CD14-positive monocyte (primary cell): Measurements from ENCODE around the gene SLC37A3. TPM values are rescaled to one million over a fixed set of nuclear protein-coding genes. Genes with fewer than 3 reads are reported as not detected.

ENCODE experiments used
- DNase-seq, 3 donors: peaks; one replicate each; pipeline ENCODE4 v3.0.0-alpha.2; 2011 to 2022
- H2AFZ ChIP-seq: 2 replicates; pipeline ENCODE4 v1.6.0; 2012; ENCODE audit warnings: mild to moderate bottlenecking, low read depth, low read length, inconsistent platforms; ENCODE audit not compliant: insufficient read depth, poor library complexity, severe bottlenecking
- H3K27ac ChIP-seq, 2 donors: 1 replicate in 1 of 2; 2 replicates in 1 of 2; pipeline ENCODE4 v1.5.1; 2012 to 2013; ENCODE audit warnings: low read length in 2 of 2, control low read depth in 1 of 2, inconsistent platforms in 1 of 2, low read depth in 1 of 2, mild to moderate bottlenecking in 1 of 2
- H3K27me3 ChIP-seq, 2 donors: one replicate each; pipeline versions ENCODE4 v1.6.0 to v1.6.1; 2011 to 2013; ENCODE audit warnings: low read length in 2 of 2; ENCODE audit not compliant: control insufficient read depth in 2 of 2, insufficient read depth in 2 of 2
- H3K36me3 ChIP-seq, 2 donors: replicated peaks in 1 of 2; 1 replicate in 1 of 2; 2 replicates in 1 of 2; pipeline versions ENCODE4 v1.5.1 to v1.6.1; 2012 to 2013; ENCODE audit warnings: low read length in 2 of 2, control low read depth in 1 of 2, inconsistent platforms in 1 of 2, mild to moderate bottlenecking in 1 of 2; ENCODE audit not compliant: insufficient read depth in 2 of 2, control insufficient read depth in 1 of 2
- H3K4me1 ChIP-seq, 2 donors: 1 replicate in 1 of 2; 2 replicates in 1 of 2; pipeline versions ENCODE4 v1.5.1 to v1.6.1; 2012 to 2013; ENCODE audit warnings: low read length in 2 of 2, control low read depth in 1 of 2, inconsistent platforms in 1 of 2, mild to moderate bottlenecking in 1 of 2, moderate library complexity in 1 of 2; ENCODE audit not compliant: insufficient read depth in 2 of 2, control insufficient read depth in 1 of 2
- H3K4me2 ChIP-seq: replicated peaks from 2 replicates; pipeline ENCODE3; 2012; ENCODE audit warnings: low read length, moderate library complexity, mild to moderate bottlenecking; ENCODE audit not compliant: poor library complexity, severe bottlenecking; ENCODE audit errors: extremely low read depth
- H3K4me3 ChIP-seq, 3 experiments: fragments of 200-600 bp in 1 of 3; sonication (generic) in 1 of 3; replicated peaks in 1 of 3; 1 replicate in 2 of 3; 2 replicates in 1 of 3; pipeline ENCODE4 v1.5.1; 2011 to 2013; ENCODE audit warnings: low read length in 3 of 3, mild to moderate bottlenecking in 3 of 3, control low read depth in 2 of 3, low read depth in 2 of 3, inconsistent platforms in 1 of 3, moderate library complexity in 1 of 3
- H3K79me2 ChIP-seq: 2 replicates; pipeline ENCODE4 v1.6.0; 2012; ENCODE audit warnings: mild to moderate bottlenecking, control low read depth, inconsistent platforms, low read length, moderate library complexity; ENCODE audit not compliant: insufficient read depth
- H3K9ac ChIP-seq: 2 replicates; pipeline ENCODE4 v1.6.0; 2017; ENCODE audit warnings: low read length, mild to moderate bottlenecking; ENCODE audit not compliant: insufficient read depth, poor library complexity, severe bottlenecking
- H3K9me3 ChIP-seq, 2 donors: replicated peaks in 1 of 2; 1 replicate in 1 of 2; 2 replicates in 1 of 2; pipeline versions ENCODE4 v1.5.1 to v1.6.1; 2012 to 2013; ENCODE audit warnings: low read length in 2 of 2, control low read depth in 1 of 2; ENCODE audit not compliant: control insufficient read depth in 1 of 2, insufficient read depth in 1 of 2
- H4K20me1 ChIP-seq: 2 replicates; pipeline ENCODE4 v1.6.0; 2012; ENCODE audit warnings: mild to moderate bottlenecking, low read length, control low read depth, moderate library complexity; ENCODE audit not compliant: insufficient read depth
- H3K27ac Mint-ChIP-seq, 7 donors: one replicate each; pipeline ENCODE4 v1.8.0; 2020; ENCODE audit warnings: mild to moderate bottlenecking in 7 of 7, mixed read lengths in 7 of 7, moderate library complexity in 6 of 7, inconsistent platforms in 2 of 7
- H3K27me3 Mint-ChIP-seq, 3 donors: one replicate each; pipeline ENCODE4 v1.8.0; 2021 to 2022; ENCODE audit warnings: low read depth in 3 of 3, mild to moderate bottlenecking in 3 of 3, mixed read lengths in 3 of 3, moderate library complexity in 3 of 3, inconsistent platforms in 1 of 3
- H3K36me3 Mint-ChIP-seq, 2 donors: one replicate each; pipeline ENCODE4 v1.8.0; 2020; ENCODE audit warnings: mixed read lengths in 2 of 2, inconsistent platforms in 1 of 2, mild to moderate bottlenecking in 1 of 2
- H3K4me1 Mint-ChIP-seq: one replicate; pipeline ENCODE4 v1.8.0; 2020; ENCODE audit warnings: mild to moderate bottlenecking, mixed read lengths
- H3K4me3 Mint-ChIP-seq, 2 donors: one replicate each; pipeline ENCODE4 v1.8.0; 2020; ENCODE audit warnings: mild to moderate bottlenecking in 2 of 2, mixed read lengths in 2 of 2, moderate library complexity in 1 of 2
- H3K9me3 Mint-ChIP-seq, 7 donors: one replicate each; pipeline ENCODE4 v1.8.0; 2020 to 2022; ENCODE audit warnings: mixed read lengths in 7 of 7, mild to moderate bottlenecking in 6 of 7, moderate library complexity in 6 of 7, inconsistent platforms in 2 of 7
- WGBS: methylation state at CpG from one replicate; pipeline ENCODE4 v1.1.5; 2013; ENCODE audit warnings: missing lambda C conversion rate; ENCODE audit not compliant: insufficient coverage; 5-methylcytosine and 5-hydroxymethylcytosine counted together
- intact Hi-C, 2 donors: fragments of 100-400 bp; cut with micrococcal nuclease; formaldehyde crosslinking; loops; one replicate each; pipeline versions ENCODE4 v1.15.0 to v1.15.1; 2023
- polyA plus RNA-seq, 3 donors: library from polyadenylated mRNA; depleted of rRNA in 1 of 3; unstranded in 2 of 3; stranded (reverse) in 1 of 3; fragments of 300-500 nt in 2 of 3; fragments of >200 nt in 1 of 3; fragmentation: Illumina TruSeq in 2 of 3; gene quantifications; 1 replicate in 2 of 3; 2 replicates in 1 of 3; pipeline ENCODE4 v1.2.3, GENCODE V29; 2012 to 2021
- TF ChIP-seq, protein P1 (sequence below): fragments of 200-600 bp; IDR thresholded peaks from one replicate; pipeline ENCODE4 v1.8.0; 2022; ENCODE audit warnings: antibody characterized with exemption, mild to moderate bottlenecking

SLC37A3 gene
- polyA plus RNA-seq, 3 donors, result 3.1 to 26.1 (median 5.2) TPM

DNA sequence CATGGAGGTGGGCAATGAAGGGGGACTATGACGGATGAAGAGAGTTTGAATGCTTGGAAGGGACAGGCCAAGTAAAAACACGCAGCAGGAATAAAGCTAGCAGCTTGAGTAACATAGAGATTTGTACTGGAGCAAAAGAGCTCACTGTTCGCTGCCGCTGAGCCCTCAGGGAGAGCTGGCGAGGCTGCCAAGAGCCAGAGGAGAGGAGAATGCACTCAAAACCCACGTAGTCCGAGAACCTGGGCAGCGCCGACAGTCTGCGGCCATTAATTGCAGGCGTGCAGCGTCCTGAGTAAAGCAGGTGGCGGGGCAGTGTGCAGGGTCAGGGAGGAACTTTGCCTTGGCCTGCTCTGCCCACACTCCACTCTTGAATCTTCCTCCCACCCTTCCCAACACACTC, 68.2 kb downstream of the SLC37A3 start:
- H3K27ac Mint-ChIP-seq, result peak overlapping the region in 1 of 7 donors; percentile 0
- Histone ChIP-seq H3K36me3 (peaks cover 12 to 19% of the 10 kb centered on the region in 2 donors), H3K4me1 (peaks cover 10 to 11% of the 10 kb centered on the region in 2 donors), H3K79me2 (no peaks in the 10 kb centered on the region), H3K4me2 (no peak overlapping the region), H2AFZ (no peak overlapping the region), H4K20me1 (no peaks in the 10 kb centered on the region), H3K27me3 (no peaks in the 10 kb centered on the region), H3K27ac (no peak overlapping the region), H3K4me3 (no peak overlapping the region), H3K9ac (no peak overlapping the region), H3K9me3 (no peaks in the 10 kb centered on the region)
- H3K27me3 Mint-ChIP-seq, result peaks cover 0 to 14% (median 10%) of the 10 kb centered on the region in 3 donors
- WGBS, result 94% methylated on average over 13 of the region's 13 CpGs
- H3K4me1 Mint-ChIP-seq, result peaks cover 4% of the 10 kb centered on the region
- no peaks in the 10 kb centered on the region for H3K9me3 Mint-ChIP-seq
- intact Hi-C loops, result no loop called here
- DNase-seq, result no peak
- peaks cover 27 to 30% of the 10 kb centered on the region in 2 donors for H3K36me3 Mint-ChIP-seq
- peak overlapping the region in 1 of 2 donors; percentile 2 for H3K4me3 Mint-ChIP-seq
- TF ChIP-seq, protein P1, sequence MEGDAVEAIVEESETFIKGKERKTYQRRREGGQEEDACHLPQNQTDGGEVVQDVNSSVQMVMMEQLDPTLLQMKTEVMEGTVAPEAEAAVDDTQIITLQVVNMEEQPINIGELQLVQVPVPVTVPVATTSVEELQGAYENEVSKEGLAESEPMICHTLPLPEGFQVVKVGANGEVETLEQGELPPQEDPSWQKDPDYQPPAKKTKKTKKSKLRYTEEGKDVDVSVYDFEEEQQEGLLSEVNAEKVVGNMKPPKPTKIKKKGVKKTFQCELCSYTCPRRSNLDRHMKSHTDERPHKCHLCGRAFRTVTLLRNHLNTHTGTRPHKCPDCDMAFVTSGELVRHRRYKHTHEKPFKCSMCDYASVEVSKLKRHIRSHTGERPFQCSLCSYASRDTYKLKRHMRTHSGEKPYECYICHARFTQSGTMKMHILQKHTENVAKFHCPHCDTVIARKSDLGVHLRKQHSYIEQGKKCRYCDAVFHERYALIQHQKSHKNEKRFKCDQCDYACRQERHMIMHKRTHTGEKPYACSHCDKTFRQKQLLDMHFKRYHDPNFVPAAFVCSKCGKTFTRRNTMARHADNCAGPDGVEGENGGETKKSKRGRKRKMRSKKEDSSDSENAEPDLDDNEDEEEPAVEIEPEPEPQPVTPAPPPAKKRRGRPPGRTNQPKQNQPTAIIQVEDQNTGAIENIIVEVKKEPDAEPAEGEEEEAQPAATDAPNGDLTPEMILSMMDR, result no peak

DNA sequence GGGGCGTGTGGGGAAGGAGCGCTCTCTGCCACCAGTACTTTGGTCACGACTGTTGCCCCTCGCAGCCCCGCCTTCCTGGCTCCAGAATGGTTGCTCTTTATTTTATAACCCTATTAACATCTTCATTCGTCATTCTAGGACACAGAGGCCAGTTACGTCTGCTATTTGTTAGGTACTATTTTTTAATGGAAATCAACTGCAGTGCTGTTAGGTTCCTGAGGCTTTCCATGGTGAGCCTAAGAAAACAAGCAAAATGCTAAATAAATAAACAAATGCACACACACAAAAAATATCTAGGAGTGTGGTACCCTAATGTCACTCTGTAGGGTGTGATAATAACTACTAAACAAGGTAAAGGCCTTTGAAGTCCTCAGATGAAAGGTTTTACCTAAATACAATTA, 71.1 kb downstream of the SLC37A3 start:
- H3K79me2 ChIP-seq, result no peaks in the 10 kb centered on the region
- peaks cover 4% of the 10 kb centered on the region for H3K4me1 Mint-ChIP-seq

More for the DNA sequence above, 71.1 kb downstream of the SLC37A3 start:
- no peak overlapping the region for H3K4me3 Mint-ChIP-seq
- Histone ChIP-seq H2AFZ (no peak overlapping the region), H3K4me2 (no peak overlapping the region), H3K9me3 (no peaks in the 10 kb centered on the region), H4K20me1 (no peaks in the 10 kb centered on the region), H3K27me3 (no peaks in the 10 kb centered on the region), H3K9ac (no peak overlapping the region), H3K36me3 (no peaks in the 10 kb centered on the region), H3K27ac (no peak overlapping the region), H3K4me1 (peaks cover 10 to 11% of the 10 kb centered on the region in 2 donors), H3K4me3 (no peak overlapping the region)
- DNase-seq, result no peak
- TF ChIP-seq, protein P1, result no peak
- H3K9me3 Mint-ChIP-seq, result no peaks in the 10 kb centered on the region
- peaks cover 0 to 13% (median 8%) of the 10 kb centered on the region in 3 donors for H3K27me3 Mint-ChIP-seq
- 95% methylated on average over 3 of the region's 7 CpGs for WGBS
- intact Hi-C loops, result loop anchor here in 1 of 2 donors (2.0 kb wide), 1 partner anchor 150 kb away; the partner anchor contains the start of gene KDM7A
- H3K27ac Mint-ChIP-seq, result peak overlapping the region in 1 of 7 donors; percentile 54
- H3K36me3 Mint-ChIP-seq, result peaks cover 3 to 5% of the 10 kb centered on the region in 2 donors
